Measurements from ENCODE around the gene PEX16.

DNA sequence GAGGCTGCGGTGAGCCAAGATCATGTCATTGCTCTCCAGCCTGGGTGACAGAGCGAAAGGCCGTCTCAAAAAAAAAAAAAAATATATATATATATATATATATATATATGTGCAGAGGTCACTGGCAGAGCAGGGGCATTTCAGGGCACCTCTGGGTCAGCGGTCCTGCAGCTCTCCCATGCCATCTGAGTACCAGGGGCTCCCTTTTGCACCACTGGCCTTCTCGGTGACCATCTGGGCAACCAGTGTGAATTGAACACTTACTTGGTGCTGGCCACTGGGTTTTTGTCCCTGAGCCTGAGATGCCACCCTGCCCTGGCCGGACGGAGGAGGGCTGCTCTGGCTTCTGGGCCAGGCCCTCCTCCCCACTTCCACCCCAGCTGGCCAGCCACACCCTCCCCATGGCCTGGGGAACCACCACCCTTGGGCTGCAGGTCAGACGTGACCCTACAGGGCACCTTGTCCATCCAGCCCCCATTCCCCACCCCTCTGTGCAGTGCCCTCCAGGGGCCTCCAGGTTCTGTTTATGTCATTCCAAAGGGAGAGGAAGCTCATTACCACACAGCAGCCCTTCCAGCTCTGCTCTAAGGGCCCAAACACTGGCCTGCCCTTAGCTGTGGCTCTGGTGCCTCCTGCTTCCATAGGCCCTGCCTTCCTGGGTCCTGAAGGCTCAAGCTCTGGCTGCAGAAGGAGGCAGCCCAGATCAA, 22.0 kb downstream of the PEX16 start:
- TF ChIP-seq POLR2A (IDR thresholded peaks at IDR 0.05; ENCODE audit: low read depth, low read length) (no peak), POLR2AphosphoS5 (IDR thresholded peaks at IDR 0.05; ENCODE audit: low read depth, low read length) (no peak), TAF1 (IDR thresholded peaks at IDR 0.05; ENCODE audit: borderline replicate concordance, low read depth, low read length) (no peak)
